Measurements from ENCODE around the gene USH1C. TPM values are rescaled to one million over a fixed set of nuclear protein-coding genes. Genes with fewer than 3 reads are reported as not detected.

Gene USH1C
- total and polyA plus RNA-seq, 2 of the 13 experiments (the other 11 are each of a cell fraction or from before 2014, with no cell fraction given) = not detected

DNA sequence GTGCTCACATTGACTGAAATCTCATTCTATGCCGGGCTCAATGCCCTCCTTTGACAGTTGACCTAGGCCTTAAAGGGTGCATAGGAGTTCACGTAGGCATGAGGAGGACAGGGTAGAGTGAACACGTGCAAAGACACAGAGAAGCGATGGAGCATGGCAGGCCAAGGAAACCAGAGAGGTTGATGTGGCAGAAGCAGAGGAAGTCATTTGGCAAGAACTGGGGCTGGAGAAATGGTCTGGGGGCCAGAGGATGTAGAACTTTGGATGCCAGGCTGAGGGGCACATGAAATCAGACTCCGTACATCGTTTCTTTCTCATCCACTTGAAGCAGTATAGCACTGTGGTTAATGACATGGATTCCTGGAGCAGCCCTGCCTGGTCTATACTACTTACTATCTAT is 54.0 kb downstream of the USH1C start (continued):
- TF ChIP-seq, protein P1, sequence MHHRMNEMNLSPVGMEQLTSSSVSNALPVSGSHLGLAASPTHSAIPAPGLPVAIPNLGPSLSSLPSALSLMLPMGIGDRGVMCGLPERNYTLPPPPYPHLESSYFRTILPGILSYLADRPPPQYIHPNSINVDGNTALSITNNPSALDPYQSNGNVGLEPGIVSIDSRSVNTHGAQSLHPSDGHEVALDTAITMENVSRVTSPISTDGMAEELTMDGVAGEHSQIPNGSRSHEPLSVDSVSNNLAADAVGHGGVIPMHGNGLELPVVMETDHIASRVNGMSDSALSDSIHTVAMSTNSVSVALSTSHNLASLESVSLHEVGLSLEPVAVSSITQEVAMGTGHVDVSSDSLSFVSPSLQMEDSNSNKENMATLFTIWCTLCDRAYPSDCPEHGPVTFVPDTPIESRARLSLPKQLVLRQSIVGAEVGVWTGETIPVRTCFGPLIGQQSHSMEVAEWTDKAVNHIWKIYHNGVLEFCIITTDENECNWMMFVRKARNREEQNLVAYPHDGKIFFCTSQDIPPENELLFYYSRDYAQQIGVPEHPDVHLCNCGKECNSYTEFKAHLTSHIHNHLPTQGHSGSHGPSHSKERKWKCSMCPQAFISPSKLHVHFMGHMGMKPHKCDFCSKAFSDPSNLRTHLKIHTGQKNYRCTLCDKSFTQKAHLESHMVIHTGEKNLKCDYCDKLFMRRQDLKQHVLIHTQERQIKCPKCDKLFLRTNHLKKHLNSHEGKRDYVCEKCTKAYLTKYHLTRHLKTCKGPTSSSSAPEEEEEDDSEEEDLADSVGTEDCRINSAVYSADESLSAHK (CRISPR knock-in tag; IDR thresholded peaks at IDR 0.05; ENCODE audit: borderline replicate concordance) = no peak
- no peak for TF ChIP-seq EZH2 (conservative IDR thresholded peaks at IDR 0.05; ENCODE audit: low read depth, low read length)
- TF ChIP-seq, protein P2, sequence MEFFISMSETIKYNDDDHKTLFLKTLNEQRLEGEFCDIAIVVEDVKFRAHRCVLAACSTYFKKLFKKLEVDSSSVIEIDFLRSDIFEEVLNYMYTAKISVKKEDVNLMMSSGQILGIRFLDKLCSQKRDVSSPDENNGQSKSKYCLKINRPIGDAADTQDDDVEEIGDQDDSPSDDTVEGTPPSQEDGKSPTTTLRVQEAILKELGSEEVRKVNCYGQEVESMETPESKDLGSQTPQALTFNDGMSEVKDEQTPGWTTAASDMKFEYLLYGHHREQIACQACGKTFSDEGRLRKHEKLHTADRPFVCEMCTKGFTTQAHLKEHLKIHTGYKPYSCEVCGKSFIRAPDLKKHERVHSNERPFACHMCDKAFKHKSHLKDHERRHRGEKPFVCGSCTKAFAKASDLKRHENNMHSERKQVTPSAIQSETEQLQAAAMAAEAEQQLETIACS (CRISPR knock-in tag; IDR thresholded peaks at IDR 0.05) = no peak

DNA sequence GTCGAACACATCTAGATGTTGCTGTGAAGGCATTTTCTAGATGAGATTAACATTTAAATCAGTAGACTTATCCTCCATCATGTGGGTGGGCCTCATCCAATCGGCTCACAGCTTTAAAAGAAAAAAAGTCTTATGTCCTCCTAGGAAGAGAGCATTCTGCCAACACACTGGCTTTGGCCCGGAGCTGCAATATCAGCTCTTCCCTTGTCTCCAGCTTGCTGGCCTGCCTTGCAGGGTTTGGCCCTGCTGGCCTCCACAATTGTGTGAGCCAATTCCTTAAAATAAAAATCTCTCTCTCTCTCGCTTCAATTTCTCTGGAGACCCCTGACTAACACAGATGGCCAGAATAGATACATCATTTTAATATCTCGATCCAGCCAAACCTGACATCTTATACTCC is 54.5 kb downstream of the USH1C start:
- BruUV-seq (replicated peaks) = no TSS peak
- no peaks in the 10 kb centered on the region for H3K36me3 ChIP-seq (replicated peaks in 1 of 2; ENCODE audit: control insufficient read depth in 1 of 2, insufficient read depth in 2 of 2, low read length in 2 of 2)
- H3K4me1 ChIP-seq (ENCODE audit: insufficient read depth, low read length) = peaks cover 11% of the 10 kb centered on the region
- ChIA-PET POLR2A (no interaction called here), CTCF (ENCODE audit: low intra/inter-chr PET ratio, low total read pairs) (no interaction called here)
- no peaks in the 10 kb centered on the region for H4K20me1 ChIP-seq (ENCODE audit: insufficient read depth, low read length)
- 33% methylated on average over 4 of the region's 5 CpGs for WGBS (ENCODE audit: low lambda C conversion rate)
- H3K9ac ChIP-seq (ENCODE audit: insufficient read depth, low read depth, low read length) = no peak overlapping the region
- no peak overlapping the region for H2AFZ ChIP-seq (ENCODE audit: low read length)
- no peak for ATAC-seq
- intact Hi-C loops (cut with micrococcal nuclease; ENCODE audit: unreplicated experiment) (no loop called here), in situ Hi-C loops (cut with HindIII; ENCODE audit: extremely low pct_ligation_motif_present, low pct_unique_long_range_greater_than_20kb) (no loop called here)
- no peak overlapping the region for H3K27ac ChIP-seq (ENCODE audit: extremely low read length, insufficient read depth, low read length)
- no peak overlapping the region for H3K4me3 ChIP-seq (replicated peaks in 1 of 3; ENCODE audit: insufficient read depth in 1 of 3, low read depth in 2 of 3, low read length in 3 of 3)
- H3K79me2 ChIP-seq (ENCODE audit: insufficient read depth, low read length) = no peaks in the 10 kb centered on the region
- no peaks in the 10 kb centered on the region for H3K9me3 ChIP-seq (ENCODE audit: low read length)
- no peak for DNase-seq (ENCODE audit: low spot score)
- no peak overlapping the region for H3K4me2 ChIP-seq (ENCODE audit: low read depth, low read length)
- H3K27me3 ChIP-seq (ENCODE audit: control insufficient read depth in 1 of 2, insufficient read depth in 2 of 2, low read length in 2 of 2) = peaks cover 1 to 37% of the 10 kb centered on the region in 2 experiments; a peak in 3 of 5 replicates
- FAIRE-seq = no peak
- TF ChIP-seq, protein P3, sequence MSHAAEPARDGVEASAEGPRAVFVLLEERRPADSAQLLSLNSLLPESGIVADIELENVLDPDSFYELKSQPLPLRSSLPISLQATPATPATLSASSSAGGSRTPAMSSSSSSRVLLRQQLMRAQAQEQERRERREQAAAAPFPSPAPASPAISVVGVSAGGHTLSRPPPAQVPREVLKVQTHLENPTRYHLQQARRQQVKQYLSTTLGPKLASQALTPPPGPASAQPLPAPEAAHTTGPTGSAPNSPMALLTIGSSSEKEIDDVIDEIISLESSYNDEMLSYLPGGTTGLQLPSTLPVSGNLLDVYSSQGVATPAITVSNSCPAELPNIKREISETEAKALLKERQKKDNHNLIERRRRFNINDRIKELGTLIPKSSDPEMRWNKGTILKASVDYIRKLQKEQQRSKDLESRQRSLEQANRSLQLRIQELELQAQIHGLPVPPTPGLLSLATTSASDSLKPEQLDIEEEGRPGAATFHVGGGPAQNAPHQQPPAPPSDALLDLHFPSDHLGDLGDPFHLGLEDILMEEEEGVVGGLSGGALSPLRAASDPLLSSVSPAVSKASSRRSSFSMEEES (CRISPR knock-in tag; IDR thresholded peaks at IDR 0.05) = no peak
- TF ChIP-seq ZNF280D (CRISPR knock-in tag; IDR thresholded peaks at IDR 0.05) (no peak), ZNF34 (CRISPR knock-in tag; IDR thresholded peaks at IDR 0.05; ENCODE audit: borderline replicate concordance) (no peak), ZBTB2 (CRISPR knock-in tag; IDR thresholded peaks at IDR 0.05; ENCODE audit: low read depth) (no peak), JUND (CRISPR knock-in tag; IDR thresholded peaks at IDR 0.05) (no peak), RAD21 (CRISPR knock-in tag; IDR thresholded peaks at IDR 0.05) (no peak), NCOA1 (CRISPR knock-in tag; IDR thresholded peaks at IDR 0.05) (no peak), ZNF335 (CRISPR knock-in tag; IDR thresholded peaks at IDR 0.05) (no peak)
- TF ChIP-seq, protein P4, sequence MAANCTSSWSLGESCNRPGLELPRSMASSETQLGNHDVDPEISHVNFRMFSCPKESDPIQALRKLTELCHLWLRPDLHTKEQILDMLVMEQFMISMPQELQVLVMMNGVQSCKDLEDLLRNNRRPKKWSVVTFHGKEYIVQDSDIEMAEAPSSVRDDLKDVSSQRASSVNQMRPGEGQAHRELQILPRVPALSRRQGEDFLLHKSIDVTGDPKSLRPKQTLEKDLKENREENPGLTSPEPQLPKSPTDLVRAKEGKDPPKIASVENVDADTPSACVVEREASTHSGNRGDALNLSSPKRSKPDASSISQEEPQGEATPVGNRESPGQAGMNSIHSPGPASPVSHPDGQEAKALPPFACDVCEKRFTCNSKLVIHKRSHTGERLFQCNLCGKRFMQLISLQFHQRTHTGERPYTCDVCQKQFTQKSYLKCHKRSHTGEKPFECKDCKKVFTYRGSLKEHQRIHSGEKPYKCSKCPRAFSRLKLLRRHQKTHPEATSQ (CRISPR knock-in tag; IDR thresholded peaks at IDR 0.05; ENCODE audit: borderline replicate concordance) = no peak
